OCI-LY7 (cell line): ENCODE results near the gene CACNA1B.

Source experiments
- CTCF ChIP-seq: fragments of 200-600 bp; sonication (generic); conservative IDR thresholded peaks from 2 replicates; pipeline ENCODE4 v1.5.1; 2014; ENCODE audit warnings: mild to moderate bottlenecking, antibody characterized with exemption, low read length, moderate library complexity, mixed read lengths
- EZH2phosphoT487 ChIP-seq: fragments of 200-600 bp; sonication (generic); IDR thresholded peaks from 2 replicates; pipeline ENCODE4 v1.6.1; 2018; ENCODE audit warnings: low read depth, borderline replicate concordance, mild to moderate bottlenecking, mixed run types, antibody characterized with exemption, low read length, moderate library complexity, mixed read lengths

GRCh38 chr9:138074516-138074915 lies 196.9 kb downstream of the CACNA1B start:
- TF ChIP-seq CTCF: no peak
- no peak for TF ChIP-seq EZH2phosphoT487
